ENCODE results near the gene CD59. TPM values are rescaled to one million over a fixed set of nuclear protein-coding genes. Genes with fewer than 3 reads are reported as not detected.

CD59 gene
- total RNA-seq, 1 experiment from 2014 or later = 597 TPM

DNA sequence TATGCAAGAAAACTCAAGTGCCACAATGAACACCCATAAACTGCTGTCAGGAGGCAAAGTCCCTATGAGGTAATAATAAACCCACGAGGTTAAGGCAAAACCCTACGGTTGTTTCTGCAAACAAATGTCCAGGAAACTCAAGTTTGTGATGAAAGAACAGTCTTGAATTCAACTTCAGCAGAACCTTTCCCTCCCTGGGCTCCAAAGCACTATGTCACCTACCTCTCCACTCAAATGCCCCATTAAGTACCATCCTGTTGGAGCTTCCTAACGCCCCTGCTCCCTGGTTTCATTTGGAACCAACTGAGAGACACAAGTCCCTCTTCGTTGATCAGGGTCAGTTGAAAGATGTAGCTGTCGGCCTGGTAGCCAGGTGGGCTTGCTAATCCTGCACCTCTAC, 33.0 kb downstream of the CD59 start:
- peaks cover 35% of the 10 kb centered on the region for H3K4me1 Mint-ChIP-seq (ENCODE audit: insufficient read depth, unreplicated experiment)

DNA sequence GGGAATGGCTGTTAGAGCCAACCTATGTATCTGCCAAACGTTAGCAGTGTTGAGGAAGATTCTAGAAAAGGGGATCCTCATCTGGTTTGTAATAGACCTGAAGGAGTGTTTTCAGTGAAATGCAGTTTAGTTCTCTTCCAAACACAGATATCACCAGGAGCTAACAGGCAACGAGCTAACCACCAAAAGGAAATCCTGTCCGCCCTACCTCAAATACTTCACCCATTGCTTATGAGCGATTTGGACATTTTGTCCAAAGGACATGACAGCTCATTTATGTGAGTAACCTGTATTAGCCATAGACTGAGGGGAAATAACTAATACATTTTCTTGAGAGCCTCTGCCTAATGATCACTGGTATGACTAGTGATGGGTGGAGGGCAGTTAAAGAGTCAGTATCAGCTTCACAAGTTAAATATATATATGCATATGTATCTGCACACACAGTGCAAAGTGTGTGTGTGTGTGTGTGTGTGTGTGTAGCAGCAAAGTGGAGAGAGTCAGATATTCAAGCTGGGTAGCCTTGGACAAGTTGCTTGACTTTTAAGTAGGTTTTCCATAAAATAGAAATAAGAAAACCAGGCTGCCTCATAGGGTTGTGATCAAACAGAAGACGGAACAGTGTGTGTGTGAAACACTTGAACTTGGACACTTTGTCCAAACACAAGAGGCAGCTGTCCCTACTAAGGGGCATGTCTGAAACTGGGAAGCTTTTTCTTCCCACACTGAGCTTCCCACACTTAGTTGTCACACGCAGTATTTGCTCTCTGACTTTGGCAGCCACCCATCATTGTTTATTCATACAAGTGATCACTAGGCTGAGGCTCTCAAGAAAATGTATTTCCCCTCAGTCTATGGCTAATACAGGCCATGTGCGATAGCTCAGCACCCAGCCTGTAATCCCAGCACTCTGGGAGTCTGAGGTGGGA, 34.7 kb downstream of the CD59 start:
- Mint-ChIP-seq H3K27me3 (ENCODE audit: insufficient read depth, unreplicated experiment) (no peaks in the 10 kb centered on the region), H3K4me3 (ENCODE audit: unreplicated experiment) (peak overlapping the region; percentile 79), H3K9me3 (ENCODE audit: unreplicated experiment) (no peaks in the 10 kb centered on the region), H3K27ac (ENCODE audit: low read depth, unreplicated experiment) (peak overlapping the region; percentile 92), H3K4me1 (ENCODE audit: insufficient read depth, unreplicated experiment) (peaks cover 41% of the 10 kb centered on the region), H3K36me3 (ENCODE audit: insufficient read depth, unreplicated experiment) (peaks cover 56% of the 10 kb centered on the region)
- ChIA-PET CTCF (interaction anchor here (0.7 to 4.1 kb wide), 13 partner anchors 8 to 338 kb away, joined by 3 to 20 read pairs (median 4); no protein-coding TSS in a partner anchor), POLR2A (interaction anchor here (0.6 to 8.9 kb wide), 25 partner anchors 8 to 1574 kb away, joined by 3 to 124 read pairs (median 4); partner anchors contain the start of genes CD59 and FBXO3)
- TF ChIP-seq, protein P1, sequence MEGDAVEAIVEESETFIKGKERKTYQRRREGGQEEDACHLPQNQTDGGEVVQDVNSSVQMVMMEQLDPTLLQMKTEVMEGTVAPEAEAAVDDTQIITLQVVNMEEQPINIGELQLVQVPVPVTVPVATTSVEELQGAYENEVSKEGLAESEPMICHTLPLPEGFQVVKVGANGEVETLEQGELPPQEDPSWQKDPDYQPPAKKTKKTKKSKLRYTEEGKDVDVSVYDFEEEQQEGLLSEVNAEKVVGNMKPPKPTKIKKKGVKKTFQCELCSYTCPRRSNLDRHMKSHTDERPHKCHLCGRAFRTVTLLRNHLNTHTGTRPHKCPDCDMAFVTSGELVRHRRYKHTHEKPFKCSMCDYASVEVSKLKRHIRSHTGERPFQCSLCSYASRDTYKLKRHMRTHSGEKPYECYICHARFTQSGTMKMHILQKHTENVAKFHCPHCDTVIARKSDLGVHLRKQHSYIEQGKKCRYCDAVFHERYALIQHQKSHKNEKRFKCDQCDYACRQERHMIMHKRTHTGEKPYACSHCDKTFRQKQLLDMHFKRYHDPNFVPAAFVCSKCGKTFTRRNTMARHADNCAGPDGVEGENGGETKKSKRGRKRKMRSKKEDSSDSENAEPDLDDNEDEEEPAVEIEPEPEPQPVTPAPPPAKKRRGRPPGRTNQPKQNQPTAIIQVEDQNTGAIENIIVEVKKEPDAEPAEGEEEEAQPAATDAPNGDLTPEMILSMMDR (IDR thresholded peaks at IDR 0.05; ENCODE audit: unreplicated experiment) = no peak
- intact Hi-C loops (cut with micrococcal nuclease) = loop anchor here (1.0 kb wide), 1 partner anchor 11 kb away; no protein-coding TSS in a partner anchor
- BruUV-seq (replicated peaks) = TSS peak; percentile 88
- peak; percentile 81 for DNase-seq (ENCODE audit: unreplicated experiment)

More for the DNA sequence above, 33.0 kb downstream of the CD59 start:
- no TSS peak for BruUV-seq (replicated peaks)
- peak overlapping the region; percentile 33 for H3K4me3 Mint-ChIP-seq (ENCODE audit: unreplicated experiment)
- H3K27ac Mint-ChIP-seq (ENCODE audit: low read depth, unreplicated experiment) = peak overlapping the region; percentile 82
- intact Hi-C loops (cut with micrococcal nuclease) = no loop called here
- ChIA-PET CTCF (interaction anchor here (0.8 to 5.4 kb wide), 7 partner anchors 12 to 104 kb away, joined by 3 to 37 read pairs (median 11); no protein-coding TSS in a partner anchor), POLR2A (interaction anchor here (0.7 to 8.9 kb wide), 8 partner anchors 11 to 68 kb away, joined by 3 to 124 read pairs (median 44); partner anchors contain the start of gene CD59)
- H3K27me3 Mint-ChIP-seq (ENCODE audit: insufficient read depth, unreplicated experiment) = no peaks in the 10 kb centered on the region
- TF ChIP-seq, protein P1 (IDR thresholded peaks at IDR 0.05; ENCODE audit: unreplicated experiment) = no peak
- H3K36me3 Mint-ChIP-seq (ENCODE audit: insufficient read depth, unreplicated experiment) = peaks cover 73% of the 10 kb centered on the region
- DNase-seq (ENCODE audit: unreplicated experiment) = no peak
- H3K9me3 Mint-ChIP-seq (ENCODE audit: unreplicated experiment) = no peaks in the 10 kb centered on the region

GRCh38 chr11:33700502-33701271, 35.5 kb downstream of the CD59 start, which contains the start of gene C11orf91:
Gene C11orf91, minus strand, starts transcription at chr11:33700826. Its CDS starts 86 bp downstream, at chr11:33700740.
- peak within 1 kb of the TSS; percentile 92 for H3K27ac Mint-ChIP-seq (ENCODE audit: low read depth, unreplicated experiment)
- no peaks in the 10 kb centered on the region for H3K9me3 Mint-ChIP-seq (ENCODE audit: unreplicated experiment)
- CTCF ChIA-PET = interaction anchor here (1.0 to 4.1 kb wide), 7 partner anchors 9 to 107 kb away, joined by 3 to 20 read pairs (median 7); no protein-coding TSS in a partner anchor
- H3K4me1 Mint-ChIP-seq (ENCODE audit: insufficient read depth, unreplicated experiment) = peaks cover 45% of the 10 kb centered on the region
- BruUV-seq (replicated peaks) = no TSS peak
- intact Hi-C loops (cut with micrococcal nuclease) = loop anchor here (1.0 kb wide), 1 partner anchor 10 kb away; no protein-coding TSS in a partner anchor
- TF ChIP-seq, protein P1 (IDR thresholded peaks at IDR 0.05; ENCODE audit: unreplicated experiment) = no peak
- POLR2A ChIA-PET = interaction anchor here (0.7 to 8.9 kb wide), 15 partner anchors 9 to 661 kb away, joined by 4 to 124 read pairs (median 7); partner anchors contain the start of genes CD59 and FBXO3
- DNase-seq (ENCODE audit: unreplicated experiment) = peak; percentile 94
- peak within 1 kb of the TSS; percentile 79 for H3K4me3 Mint-ChIP-seq (ENCODE audit: unreplicated experiment)
- H3K27me3 Mint-ChIP-seq (ENCODE audit: insufficient read depth, unreplicated experiment) = no peaks in the 10 kb centered on the region
- H3K36me3 Mint-ChIP-seq (ENCODE audit: insufficient read depth, unreplicated experiment) = peaks cover 47% of the 10 kb centered on the region

Measured in MCF 10A (cell line).